ENCODE data around the gene PLEKHA1.
A peak's percentile ranks its signal among the peaks of the same experiment; 100 is the strongest.

PLEKHA1 gene

DNA sequence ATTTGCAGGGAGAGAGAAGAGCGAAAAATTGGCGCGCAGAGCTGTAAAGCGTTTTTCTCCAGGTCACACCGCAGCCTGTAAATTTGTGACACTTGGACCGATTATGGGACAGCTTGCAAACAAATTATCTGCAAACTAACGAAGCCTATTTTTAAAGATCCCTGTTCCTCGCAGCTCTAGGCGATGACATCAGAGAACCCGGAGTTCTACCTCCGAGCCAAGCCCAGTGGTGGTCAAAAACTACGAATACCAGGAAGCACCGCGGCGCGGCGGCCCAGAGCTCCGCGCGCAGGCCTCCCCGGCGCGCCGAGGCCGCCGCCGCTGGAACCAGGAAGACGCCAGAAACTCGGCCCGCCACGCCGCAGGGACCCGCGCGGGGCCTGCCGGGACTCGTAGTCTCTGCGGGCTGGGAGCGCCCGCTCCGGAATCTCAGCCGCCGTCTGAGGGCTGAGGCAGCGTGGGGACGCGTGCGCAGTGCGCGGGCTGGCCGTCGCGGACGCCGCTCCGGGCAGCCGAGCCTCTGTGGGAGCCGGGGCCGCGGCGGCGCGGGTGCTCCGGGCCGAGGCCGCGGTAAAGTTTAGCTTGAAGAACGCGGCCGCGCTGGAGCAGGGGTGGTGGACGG is at the start of gene PLEKHA1:
PLEKHA1 (plus strand) TSS at position 472 of the 622 bp plus-strand sequence. CDS start 18,493 bp downstream, outside the sequence.
- DNase-seq, result peak; percentile 89

DNA sequence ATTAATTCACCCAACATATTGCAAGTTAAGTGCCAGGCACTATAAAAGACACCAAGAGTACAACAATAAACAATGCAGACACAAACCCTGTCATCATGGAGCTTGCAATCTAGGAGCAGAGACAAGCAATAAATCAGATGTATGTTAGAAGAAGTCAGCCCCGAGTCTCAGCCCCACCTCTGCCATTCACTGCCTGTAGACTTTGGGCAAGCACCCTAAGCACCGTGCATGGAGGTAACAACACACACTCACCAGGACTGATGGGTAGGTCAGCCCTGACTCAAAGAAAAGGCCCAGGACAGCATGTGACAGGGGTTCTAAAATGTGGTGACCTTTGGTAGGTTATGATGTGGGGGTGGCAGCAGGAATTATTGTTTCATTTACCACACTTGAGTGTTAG is 49.3 kb upstream of the PLEKHA1 start:
- DNase-seq, result no peak

DNA sequence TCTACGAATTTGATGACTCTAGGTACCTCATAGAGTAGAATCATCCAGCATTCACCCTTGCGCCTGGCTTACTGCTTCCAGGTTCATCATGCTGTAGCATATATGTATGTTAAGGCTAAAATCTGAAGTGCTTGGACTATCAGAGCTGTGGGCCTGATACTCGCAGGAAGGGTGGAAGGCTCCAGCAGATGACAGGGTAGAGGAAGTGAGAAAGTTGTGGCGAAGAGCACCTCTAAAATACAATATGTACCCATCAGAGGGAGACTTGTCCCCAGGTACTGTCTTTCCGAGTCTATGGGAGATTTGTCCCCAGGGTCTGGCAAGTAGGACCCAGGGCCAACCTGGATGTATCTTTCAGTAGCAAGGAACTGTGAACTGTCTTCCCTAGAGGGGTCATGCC is 48.1 kb upstream of the PLEKHA1 start:
- DNase-seq, result no peak

DNA sequence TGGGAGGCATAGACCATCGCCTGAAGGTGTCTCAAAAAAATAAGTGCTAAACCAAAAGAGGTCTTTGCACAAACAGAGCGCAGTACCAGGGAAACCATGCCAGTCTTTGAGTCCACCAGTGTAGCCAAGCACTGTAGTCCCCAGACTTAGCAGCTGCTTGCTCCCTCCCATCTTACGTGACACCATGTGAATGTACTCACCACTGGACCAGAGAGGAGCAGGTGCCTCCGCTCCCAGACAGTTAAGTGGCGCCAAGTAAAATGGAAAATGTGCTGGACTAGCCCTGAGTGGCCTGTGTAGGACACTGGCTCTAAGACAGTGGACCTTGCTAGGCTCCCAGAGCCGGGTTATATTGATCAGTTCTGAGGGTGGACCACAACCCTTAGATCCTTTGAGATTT is 47.7 kb upstream of the PLEKHA1 start:
- DNase-seq, result no peak

DNA sequence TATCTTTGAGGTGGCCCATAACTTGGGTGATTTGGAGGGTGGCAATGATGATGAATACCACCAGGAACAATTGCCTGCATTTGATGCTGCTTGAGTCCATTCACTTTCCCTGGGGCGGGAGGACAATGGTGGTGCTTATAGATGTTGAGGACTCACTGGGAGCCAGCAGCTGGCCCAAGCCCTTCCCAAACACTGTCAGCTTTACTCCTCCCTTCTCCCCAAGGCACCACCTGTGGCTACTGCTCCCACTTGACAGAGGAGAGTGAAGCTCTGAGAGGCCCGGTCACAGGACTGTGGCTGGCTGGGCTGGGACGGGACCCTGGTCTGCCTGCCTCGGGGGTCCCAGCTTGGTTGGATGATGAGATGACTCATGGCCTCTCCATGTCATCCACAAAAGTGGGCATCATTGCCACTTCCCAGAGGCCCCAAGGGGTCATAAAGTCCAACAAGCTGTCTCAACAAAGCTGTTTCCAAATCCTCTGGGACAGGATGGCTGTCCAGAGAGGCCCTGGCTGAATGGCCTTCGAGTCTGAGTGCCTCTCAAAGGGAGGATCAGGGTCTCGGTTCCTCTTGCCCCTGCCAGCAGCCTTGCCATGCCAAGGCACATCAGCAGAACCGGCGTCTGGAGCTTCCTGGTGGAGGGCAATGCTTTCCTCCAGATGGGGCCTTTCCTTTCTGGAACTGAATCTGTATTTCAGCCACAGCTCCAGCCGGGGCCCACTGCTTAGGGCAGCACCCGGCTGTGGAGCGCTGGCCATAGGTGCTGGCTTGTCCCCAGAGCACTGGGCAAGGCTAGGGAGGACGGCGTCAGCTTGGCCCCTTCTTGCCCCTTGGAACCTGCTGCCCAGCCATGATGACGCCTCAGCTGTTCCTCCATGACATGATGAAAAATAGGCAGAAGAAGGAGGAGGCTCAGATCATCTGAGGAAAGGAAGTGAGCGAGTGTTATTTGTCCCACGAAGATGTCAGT is 47.0 kb upstream of the PLEKHA1 start:
- DNase-seq, result no peak

DNA sequence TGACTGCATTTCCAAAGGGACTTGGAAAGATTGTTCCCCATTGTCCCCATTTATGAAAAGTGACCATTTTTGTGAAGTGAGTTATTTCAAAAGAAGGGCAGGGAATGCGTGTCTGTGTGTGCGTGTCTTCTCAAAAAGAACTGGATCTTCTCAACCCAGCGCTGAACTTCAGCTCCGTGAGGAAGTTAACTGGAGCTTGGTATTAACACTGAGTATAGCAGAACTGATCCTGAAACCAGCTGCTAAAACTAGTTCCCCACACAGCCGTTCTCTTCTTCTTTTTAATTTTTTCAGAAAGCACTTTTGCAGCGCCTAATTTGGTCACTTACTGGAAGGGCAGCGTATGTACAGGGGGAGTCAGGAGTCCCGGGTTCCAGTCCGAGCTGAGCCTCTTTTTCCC is 45.8 kb upstream of the PLEKHA1 start:
- no peak for DNase-seq

DNA sequence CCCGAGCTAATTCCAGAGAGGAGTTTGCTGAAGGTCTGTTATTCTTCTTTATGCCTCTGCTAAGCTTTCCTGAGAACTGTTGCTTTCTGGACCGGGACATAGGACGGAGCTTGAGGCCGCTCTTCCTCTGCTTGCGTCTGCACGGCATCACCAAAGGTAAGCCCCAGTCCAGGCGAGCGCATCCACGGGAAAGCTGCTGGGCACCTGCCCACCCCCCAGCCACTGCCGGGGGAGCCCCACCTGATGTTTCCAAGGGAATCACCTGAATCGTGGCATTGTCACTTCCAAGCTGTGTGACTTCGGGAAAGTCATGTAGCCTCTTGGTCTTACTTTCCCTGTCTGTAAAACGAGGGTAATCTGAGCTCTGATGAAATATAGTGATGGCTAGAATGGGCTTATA is 45.1 kb upstream of the PLEKHA1 start:
- DNase-seq, result no peak

DNA sequence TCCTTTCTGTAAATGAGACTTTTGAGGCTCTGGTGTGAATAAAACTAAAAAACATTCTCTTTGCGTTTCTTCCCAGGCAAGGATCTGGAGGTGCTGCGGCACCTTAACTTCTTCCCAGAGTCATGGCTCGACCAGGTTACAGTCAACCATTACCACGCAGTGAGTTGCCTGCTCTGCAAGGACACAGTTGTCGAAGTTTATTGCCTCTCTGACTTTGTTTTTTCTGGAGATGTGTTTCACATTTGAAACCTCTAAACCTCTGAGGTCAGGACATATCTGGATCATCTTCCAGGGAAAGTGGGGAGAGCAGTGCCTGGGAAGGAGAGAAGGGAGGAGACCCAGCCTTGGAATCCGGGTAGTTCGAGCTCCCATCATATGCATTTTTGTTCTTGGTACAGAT is 43.4 kb upstream of the PLEKHA1 start:
- no peak for DNase-seq

DNA sequence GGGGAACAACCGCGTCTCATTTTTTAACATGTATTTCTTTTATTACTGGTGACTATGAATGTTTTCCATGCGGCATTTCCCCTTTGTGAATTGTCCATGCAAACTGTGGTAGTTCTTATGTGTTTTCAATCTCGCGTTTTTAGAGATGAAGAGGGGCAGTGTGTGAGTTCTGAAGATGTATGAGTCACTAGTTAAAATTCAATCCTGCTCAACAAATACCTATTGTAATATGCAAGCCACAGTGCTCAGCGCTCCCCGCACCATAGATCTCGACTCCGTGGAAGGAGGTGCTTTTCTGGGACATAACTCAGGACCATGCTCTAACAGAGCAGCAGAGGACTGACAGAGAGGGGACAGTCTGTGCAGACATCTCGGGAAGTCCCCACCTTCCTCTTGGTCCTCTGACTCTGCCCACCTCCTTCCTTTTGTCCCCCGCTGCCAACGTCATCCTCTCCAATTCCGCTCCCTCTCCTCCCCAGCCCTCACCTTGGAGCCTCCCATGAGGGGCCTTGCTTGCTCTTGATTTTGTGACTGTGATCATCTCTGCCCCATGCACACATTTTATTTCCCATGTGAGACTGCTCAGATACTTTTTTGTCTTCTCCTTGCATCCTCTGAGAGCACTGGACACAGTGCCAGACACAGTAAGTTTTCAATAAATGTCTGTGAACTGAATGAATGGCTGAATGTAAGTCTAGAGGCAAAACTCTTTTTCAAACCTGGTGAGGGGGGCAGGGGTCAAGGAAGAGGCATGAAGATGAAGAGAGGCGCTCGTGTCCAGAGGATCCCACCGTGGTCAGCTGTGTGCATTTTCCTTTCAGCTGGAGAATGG is 42.7 kb upstream of the PLEKHA1 start:
- DNase-seq, result no peak

DNA sequence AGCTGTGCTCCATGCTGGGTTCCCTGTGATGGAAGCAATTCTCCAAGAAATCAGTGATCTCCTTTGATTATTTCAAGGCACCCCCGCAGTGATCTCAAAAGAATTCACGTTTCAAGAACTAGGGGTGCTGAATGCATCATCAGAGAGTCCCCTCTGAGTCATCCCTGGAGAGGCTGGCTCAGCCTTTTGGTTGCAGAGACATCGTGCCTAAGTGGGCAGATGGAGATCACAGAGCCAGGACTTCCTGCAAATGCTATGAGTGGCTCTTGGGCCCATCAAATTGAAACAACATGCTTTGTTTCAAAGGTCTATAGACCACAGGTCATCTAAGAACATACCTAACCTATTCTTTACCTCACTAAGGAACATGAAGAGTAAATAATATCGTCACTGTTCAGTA is 41.5 kb upstream of the PLEKHA1 start:
- no peak for DNase-seq

DNA sequence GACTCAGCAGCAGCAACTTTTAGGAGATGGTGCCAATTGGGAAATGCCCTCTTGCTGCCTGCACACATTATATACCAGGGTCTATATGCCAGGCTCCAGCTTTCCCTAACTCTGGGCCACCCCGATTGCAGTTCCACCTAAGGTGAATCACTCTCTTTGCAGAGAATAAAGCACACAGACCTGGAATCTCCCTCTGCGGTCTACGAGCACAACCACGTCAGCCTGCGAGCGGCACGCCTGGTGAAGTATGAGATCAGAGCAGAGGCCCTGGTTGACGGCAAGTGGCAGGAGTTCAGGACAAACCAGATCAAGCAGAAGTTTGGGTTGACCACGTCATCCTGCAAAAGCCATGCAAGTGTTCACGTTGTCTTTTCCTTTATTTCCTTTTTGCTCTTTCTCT is 38.2 kb upstream of the PLEKHA1 start:
- no peak for DNase-seq

DNA sequence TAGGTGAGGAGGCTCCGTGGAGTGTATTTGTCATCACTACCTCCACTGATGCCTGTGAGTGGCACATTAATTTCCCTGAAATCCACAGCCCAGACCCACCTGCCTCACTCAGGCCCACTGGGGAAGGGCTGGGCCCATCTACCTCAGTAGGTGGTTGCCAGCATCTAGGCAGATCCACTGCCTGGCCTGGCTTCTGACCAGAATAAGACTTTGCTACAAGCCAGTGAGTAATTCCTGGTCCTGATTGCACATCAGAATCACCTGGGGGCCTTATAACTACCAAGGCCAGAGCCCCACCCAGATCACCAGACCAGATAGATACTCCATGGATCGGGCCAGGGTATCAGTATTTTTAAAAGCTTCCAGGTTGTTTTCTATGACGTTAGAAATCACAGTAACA is 37.5 kb upstream of the PLEKHA1 start:
- no peak for DNase-seq

DNA sequence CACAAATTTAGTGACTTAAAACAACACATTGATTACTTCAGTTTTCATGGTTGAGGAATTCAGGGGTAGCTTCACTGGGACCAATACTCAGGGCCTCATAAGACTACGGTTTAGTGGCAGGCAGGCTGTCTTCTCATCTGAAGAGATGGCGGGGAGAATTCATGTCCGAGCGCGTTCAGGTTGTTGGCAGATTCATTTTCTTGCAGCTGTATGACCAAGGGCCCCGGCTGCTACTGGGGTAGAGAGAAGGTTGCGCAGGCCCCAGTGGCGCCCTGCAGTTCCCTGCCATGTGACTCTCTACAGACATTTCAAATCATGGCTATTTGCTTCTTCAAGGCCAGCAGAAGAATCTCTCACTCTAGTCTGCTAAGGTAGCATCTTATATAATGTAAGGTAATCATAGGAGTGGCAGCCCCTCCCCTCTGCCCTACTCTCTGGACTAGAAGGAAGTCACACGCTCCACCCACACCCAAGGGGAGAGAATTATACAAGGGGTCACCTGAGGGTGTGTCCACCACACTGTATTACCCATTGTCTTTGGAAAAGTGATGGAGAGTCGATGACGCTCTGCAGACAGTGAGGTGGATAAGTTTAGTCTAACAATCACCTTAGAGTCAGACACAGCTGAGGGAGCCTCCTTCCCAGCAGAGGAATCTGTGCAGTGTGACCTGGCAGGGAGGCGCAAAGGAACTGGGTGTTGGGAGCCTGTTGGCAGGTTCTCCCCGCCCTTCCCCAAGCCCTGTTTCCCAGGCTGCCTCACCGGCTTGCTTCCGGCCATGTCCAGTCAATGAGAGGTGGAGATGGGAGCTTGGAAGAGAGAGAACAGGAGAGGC is 35.7 kb upstream of the PLEKHA1 start:
- DNase-seq, result no peak

DNA sequence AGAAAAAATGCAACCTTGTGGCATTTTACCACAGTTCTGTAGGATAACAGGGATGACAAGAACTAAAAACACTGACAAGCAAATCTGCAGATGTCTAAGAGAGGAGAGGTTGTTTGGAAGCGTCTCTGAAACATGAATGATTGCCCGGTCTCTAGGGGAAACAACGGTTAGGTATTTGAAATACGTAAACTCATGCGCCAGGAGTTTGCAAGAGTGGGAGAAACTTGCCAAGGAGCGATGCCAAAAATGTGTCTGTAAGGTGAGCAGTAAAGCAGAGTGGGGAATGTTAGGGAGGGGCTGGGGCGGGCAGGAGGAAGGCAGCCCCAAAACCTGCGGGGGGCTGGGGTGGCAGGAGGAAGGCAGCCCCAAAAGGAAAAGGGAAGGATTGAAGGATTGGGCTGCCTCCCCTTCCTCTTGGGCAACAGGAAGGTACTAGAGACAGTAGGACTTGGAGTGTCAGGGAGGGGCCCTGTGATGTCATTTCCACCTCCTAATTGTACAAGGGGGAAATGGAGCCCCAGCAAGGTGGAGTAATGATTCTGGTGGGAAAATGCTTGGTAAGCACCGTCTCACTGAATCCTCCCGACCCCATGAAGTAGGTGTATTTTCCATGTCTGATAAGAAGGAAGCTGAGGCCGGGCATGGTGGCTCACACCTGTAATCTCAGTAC is 33.2 kb upstream of the PLEKHA1 start:
- DNase-seq, result no peak

DNA sequence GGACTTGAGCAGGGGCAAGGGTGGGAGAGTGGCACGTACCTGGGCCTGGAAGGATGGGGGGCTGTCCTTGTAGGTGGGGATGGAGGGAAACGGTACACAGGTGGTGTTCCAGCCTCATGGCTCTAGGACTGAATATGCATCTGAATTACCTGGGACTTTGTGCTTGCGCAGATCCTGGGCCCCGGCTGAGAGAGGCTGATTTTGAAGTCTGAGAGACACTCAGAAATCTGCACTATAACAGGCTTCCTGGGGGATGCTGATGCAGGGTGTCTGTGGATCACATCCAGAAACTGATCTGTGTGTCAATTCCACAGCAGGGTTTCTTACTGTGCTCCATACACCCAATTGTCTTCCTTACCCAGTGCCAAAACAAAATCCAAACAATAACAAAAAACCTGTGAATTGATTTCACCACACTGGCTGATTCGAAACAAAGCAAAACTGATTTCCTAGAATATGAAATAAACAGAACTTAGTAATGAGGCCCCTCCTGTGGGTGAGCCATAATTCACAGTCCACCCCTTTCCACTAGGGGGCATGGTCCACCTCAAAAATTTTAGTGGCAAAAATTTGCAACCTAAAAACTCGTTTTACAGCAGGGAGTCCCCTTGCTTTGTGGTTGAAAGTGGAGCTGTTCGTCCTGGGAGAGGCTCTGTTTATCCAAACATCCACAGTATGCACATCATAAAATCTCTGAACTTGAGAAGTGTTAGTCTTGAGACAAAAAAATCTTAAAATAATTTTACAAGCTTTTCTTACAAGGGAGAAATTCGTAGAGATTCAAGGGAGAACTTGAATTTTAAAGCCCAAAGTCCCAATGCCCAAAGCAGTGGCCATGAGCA is 32.0 kb upstream of the PLEKHA1 start:
- peak; percentile 3 for DNase-seq

DNA sequence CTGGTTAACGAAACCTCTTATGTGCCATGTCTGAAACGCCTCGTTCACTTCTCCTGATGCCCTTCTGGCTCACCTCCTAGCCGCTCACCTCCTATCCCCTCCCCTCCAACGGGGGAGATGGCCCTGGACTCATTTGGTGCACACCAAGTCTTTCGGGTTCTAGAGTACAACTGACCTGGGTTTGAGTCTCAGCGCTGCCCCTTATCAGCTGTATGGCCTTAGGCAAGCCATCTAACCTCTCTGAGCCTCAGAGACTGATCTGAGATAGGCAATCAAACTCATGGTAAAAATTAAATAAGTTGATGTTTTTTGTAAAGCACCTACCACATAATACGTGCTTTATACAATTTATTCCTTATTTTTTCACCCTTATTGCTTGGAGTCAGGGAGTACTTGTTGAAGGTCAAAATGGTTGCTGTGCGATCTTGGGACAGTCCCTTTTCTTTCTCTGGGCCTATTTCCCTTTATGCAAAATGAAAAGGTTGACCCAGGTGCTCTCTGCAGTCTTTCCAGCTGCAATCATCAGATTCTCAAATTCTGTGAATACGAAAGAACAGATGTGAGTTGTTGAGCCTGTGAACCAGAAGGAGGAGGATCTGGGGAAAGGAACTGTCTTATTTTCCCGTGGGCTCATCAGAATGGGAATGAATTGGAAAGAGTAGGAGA is 31.2 kb upstream of the PLEKHA1 start:
- DNase-seq, result no peak

DNA sequence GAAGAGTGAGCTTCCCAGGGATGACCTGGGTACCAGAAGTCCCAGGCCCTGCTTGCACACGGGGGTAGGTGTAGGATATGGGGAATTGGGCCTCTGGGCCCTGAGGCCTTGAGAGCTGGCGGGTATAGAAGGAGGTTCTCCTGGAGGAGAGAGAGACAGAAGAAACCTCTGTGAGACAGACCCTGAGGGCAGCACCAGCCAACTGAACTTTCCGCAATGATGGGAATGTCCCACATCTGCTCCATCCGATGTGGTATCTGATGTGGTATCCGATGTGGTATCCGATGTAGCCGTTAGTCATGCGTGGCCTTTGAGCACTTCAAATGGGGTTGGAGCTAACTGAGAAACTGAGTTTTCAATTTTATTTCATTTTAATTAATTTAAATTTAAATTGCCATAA is 30.6 kb upstream of the PLEKHA1 start:
- no peak for DNase-seq

DNA sequence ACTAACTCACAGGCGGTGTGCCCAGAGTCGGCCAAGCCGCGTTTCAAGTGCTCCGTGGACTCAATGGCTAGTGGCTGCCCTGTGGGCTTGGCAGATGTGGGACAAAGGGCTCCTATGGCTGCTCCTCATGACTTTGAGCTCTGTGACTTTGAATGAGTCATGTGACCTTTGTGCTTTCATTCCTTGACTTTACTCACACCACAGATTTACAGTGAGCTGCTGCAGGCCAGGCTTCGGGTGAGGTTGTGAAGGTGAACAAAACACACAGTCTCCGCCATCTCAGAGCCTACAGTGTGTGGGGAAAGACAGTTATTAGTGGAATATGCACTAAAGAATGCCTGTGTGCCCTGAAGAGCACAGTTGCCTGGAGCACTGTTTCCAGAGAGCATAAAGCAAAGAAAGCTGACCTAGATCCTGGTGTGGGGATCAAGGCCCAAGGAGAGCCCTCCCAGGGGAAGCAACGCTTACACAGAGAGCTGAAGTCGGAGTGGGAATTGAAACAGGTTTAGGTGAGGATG is 29.7 kb upstream of the PLEKHA1 start:
- DNase-seq, result no peak

DNA sequence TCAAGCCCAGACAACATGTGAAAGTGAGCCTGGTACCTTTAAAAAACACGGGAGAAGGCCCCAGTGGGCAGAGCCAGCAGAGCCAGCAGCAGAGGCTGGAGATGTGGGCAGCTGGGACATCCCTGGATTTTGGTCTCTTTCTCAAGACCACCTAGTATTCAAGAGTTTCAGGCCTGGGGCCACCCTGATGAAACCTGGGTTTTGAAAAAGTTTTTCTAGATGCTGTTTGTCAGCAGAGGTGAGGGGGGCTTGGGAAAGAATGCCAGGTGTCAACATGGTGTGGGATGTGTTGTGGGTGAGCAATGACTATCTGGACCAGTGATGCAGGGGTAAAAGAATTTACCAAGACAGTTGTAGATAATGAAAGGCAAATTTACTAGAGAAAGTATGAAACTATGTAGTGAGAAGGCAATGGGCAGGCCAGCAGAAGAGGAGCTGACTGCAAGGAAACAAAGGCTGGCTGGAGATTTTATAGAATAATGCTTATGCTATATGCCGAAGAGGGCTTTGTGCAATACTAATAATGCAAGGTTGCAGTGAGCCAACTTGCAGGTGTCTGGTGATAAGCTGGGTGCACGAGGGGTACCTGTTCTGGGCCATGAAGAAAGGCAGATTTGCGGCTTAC is 28.1 kb upstream of the PLEKHA1 start:
- DNase-seq, result no peak
